Upper lobe of left lung (tissue), 4 donors: ENCODE results near the gene STIM1.

Experiments
- EP300 ChIP-seq, 4 donors: sonication (generic); formaldehyde crosslinking; IDR thresholded peaks; one replicate each; pipeline ENCODE4 v1.5.1; 2017; ENCODE audit warnings: antibody characterized with exemption in 4 of 4, control low read depth in 2 of 4
- POLR2A ChIP-seq, 4 donors: fragments of 450-650 bp; IDR thresholded peaks; one replicate each; pipeline ENCODE4 v1.5.1; 2016 to 2017; ENCODE audit warnings: antibody characterized with exemption in 4 of 4, mild to moderate bottlenecking in 2 of 4
- POLR2AphosphoS5 ChIP-seq, 2 donors: sonication (generic); formaldehyde crosslinking; IDR thresholded peaks; one replicate each; pipeline ENCODE4 v1.5.1; 2017; ENCODE audit warnings: antibody characterized with exemption in 2 of 2
- TF ChIP-seq, protein P1 (sequence below), 6 experiments: fragments of 450-650 bp in 4 of 6; fragments of 200-600 bp in 2 of 6; sonication (generic) in 2 of 6; IDR thresholded peaks; one replicate each; pipeline ENCODE4 v1.5.1; 2016 to 2019; ENCODE audit warnings: antibody characterized with exemption in 6 of 6

- TF ChIP-seq POLR2AphosphoS5 (IDR thresholded peaks at IDR 0.05) (no peak), POLR2A (IDR thresholded peaks at IDR 0.05) (no peak), EP300 (IDR thresholded peaks at IDR 0.05) (no peak)
- TF ChIP-seq, protein P1, sequence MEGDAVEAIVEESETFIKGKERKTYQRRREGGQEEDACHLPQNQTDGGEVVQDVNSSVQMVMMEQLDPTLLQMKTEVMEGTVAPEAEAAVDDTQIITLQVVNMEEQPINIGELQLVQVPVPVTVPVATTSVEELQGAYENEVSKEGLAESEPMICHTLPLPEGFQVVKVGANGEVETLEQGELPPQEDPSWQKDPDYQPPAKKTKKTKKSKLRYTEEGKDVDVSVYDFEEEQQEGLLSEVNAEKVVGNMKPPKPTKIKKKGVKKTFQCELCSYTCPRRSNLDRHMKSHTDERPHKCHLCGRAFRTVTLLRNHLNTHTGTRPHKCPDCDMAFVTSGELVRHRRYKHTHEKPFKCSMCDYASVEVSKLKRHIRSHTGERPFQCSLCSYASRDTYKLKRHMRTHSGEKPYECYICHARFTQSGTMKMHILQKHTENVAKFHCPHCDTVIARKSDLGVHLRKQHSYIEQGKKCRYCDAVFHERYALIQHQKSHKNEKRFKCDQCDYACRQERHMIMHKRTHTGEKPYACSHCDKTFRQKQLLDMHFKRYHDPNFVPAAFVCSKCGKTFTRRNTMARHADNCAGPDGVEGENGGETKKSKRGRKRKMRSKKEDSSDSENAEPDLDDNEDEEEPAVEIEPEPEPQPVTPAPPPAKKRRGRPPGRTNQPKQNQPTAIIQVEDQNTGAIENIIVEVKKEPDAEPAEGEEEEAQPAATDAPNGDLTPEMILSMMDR (IDR thresholded peaks at IDR 0.05): no peak
Observed at GRCh38 chr11:3855808-3856491, 486 bp downstream of the STIM1 start.
